NT2/D1 (cell line): ENCODE results near the gene INAFM1.
A peak's percentile ranks its signal among the peaks of the same experiment; 100 is the strongest.

ENCODE experiments used
- DNase-seq: peaks from one replicate; pipeline ENCODE4 v3.0.0-alpha.2; 2011; ENCODE audit warnings: low read depth, low spot score
- H3K27me3 ChIP-seq: 2 replicates; pipeline ENCODE4 v1.6.0; 2011; ENCODE audit warnings: mild to moderate bottlenecking; ENCODE audit not compliant: insufficient read length, insufficient read depth
- H3K36me3 ChIP-seq: 2 replicates; pipeline ENCODE4 v1.6.1; 2011; ENCODE audit warnings: mild to moderate bottlenecking, low read length, mixed read lengths; ENCODE audit not compliant: insufficient read depth, insufficient read length
- H3K4me1 ChIP-seq: 2 replicates; pipeline ENCODE4 v1.5.1; 2011; ENCODE audit not compliant: insufficient read depth, insufficient read length
- H3K4me3 ChIP-seq: 2 replicates; pipeline ENCODE4 v1.5.1; 2011; ENCODE audit warnings: low read depth; ENCODE audit not compliant: insufficient read length
- H3K9ac ChIP-seq: 2 replicates; pipeline ENCODE4 v1.6.0; 2011; ENCODE audit warnings: low read depth; ENCODE audit not compliant: insufficient read length
- H3K9me3 ChIP-seq: 2 replicates; pipeline ENCODE4 v1.5.1; 2011; ENCODE audit warnings: mild to moderate bottlenecking, low read length; ENCODE audit not compliant: insufficient read depth
- SUZ12 ChIP-seq: IDR thresholded peaks from 2 replicates; pipeline ENCODE4 v1.6.1; 2011; ENCODE audit not compliant: insufficient read length, insufficient read depth; ENCODE audit errors: extremely low read depth
- YY1 ChIP-seq: IDR thresholded peaks from 2 replicates; pipeline ENCODE4 v1.6.1; 2011; ENCODE audit not compliant: insufficient read length, insufficient read depth
- ZNF274 ChIP-seq: IDR thresholded peaks from 2 replicates; pipeline ENCODE4 v1.6.1; 2011; ENCODE audit warnings: mild to moderate bottlenecking, low read depth, low read length

Gene INAFM1

DNA sequence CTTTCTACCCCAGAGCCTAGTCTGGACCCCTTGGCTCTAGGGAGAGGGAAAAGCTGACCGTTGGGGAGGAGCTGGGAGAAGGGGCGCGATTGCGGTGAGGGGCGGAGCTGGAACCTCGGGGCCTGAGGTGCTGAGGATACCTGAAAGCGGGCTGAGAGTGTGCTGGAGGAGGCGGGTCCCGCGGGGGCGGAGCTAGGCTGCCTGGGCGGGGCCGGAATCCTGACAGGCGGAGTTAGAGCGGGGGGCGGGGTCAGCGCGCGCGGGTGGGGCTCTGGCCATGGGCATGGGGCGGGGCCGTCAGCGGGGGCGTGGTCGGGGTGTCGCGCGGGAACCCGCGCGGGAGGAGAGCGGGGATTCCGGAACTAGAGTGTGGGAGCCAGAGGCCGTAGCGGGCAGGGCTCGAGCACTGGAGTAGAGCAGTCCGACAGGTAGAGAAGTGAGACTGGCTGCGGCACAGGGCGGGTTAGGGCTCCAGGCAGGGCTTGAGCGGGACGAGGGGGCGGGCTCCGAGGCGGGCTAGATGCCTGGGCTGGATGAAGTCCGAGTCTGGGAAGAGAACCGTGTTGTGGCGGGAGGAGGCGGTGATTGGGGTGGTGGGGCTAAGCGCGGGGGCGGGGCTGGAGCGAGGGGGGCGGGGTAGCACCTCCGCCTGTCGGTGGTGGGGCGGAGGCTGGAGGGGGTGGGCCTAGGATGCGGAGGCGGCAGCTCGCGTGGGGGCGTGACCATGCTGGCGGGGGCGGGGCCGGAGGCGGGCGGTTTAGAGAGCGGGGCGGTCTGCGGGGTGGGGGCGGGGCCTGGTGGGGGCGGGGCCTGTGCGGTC lies at the start of gene INAFM1:
INAFM1 (plus strand) TSS at position 815 of the 820 bp plus-strand sequence. CDS start 35 bp downstream, outside the sequence.
- Histone ChIP-seq H3K27me3 (peaks cover 7% of the 10 kb centered on the region), H3K4me3 (peak within 1 kb of the TSS; percentile 68), H3K36me3 (peaks cover 32% of the 10 kb centered on the region), H3K9ac (peak within 1 kb of the TSS; percentile 89), H3K4me1 (peaks cover 12% of the 10 kb centered on the region), H3K9me3 (no peaks in the 10 kb centered on the region)
- peak; percentile 71 for DNase-seq
- TF ChIP-seq SUZ12 (no peak), ZNF274 (no peak), YY1 (no peak)

- Histone ChIP-seq H3K9ac (peak overlapping the region; percentile 97), H3K4me1 (peaks cover 16% of the 10 kb centered on the region), H3K27me3 (peaks cover 12% of the 10 kb centered on the region), H3K4me3 (peak overlapping the region; percentile 62), H3K36me3 (peaks cover 12% of the 10 kb centered on the region), H3K9me3 (no peaks in the 10 kb centered on the region)
- peak; percentile 57 for DNase-seq
- TF ChIP-seq ZNF274 (no peak), SUZ12 (no peak), YY1 (no peak)
Observed at GRCh38 chr19:47225746-47226425, 48.8 kb upstream of the INAFM1 start.

- H3K27me3 ChIP-seq = peaks cover 16% of the 10 kb centered on the region
- H3K36me3 ChIP-seq = peaks cover 8% of the 10 kb centered on the region
- peak overlapping the region; percentile 62 for H3K4me3 ChIP-seq
- DNase-seq = no peak
- TF ChIP-seq ZNF274 = no peak
- no peak for TF ChIP-seq YY1
- TF ChIP-seq SUZ12 = no peak
- peak overlapping the region; percentile 97 for H3K9ac ChIP-seq
- no peaks in the 10 kb centered on the region for H3K9me3 ChIP-seq
- H3K4me1 ChIP-seq = peaks cover 18% of the 10 kb centered on the region
Observed at GRCh38 chr19:47226426-47227351, 48.0 kb upstream of the INAFM1 start.

GRCh38 chr19:47227352-47228167 lies 47.1 kb upstream of the INAFM1 start:
- Histone ChIP-seq H3K4me1 (peaks cover 18% of the 10 kb centered on the region), H3K9ac (peak overlapping the region; percentile 97), H3K36me3 (peaks cover 4% of the 10 kb centered on the region), H3K9me3 (no peaks in the 10 kb centered on the region), H3K27me3 (peaks cover 18% of the 10 kb centered on the region), H3K4me3 (peak overlapping the region; percentile 72)
- TF ChIP-seq YY1 (no peak), SUZ12 (no peak), ZNF274 (no peak)
- DNase-seq = peak; percentile 95

- peak overlapping the region; percentile 86 for H3K9ac ChIP-seq
- H3K4me1 ChIP-seq = peaks cover 18% of the 10 kb centered on the region
- H3K27me3 ChIP-seq = peaks cover 18% of the 10 kb centered on the region
- DNase-seq = no peak
- H3K4me3 ChIP-seq = peak overlapping the region; percentile 72
- peaks cover 4% of the 10 kb centered on the region for H3K36me3 ChIP-seq
- no peak for TF ChIP-seq YY1
- TF ChIP-seq ZNF274 = no peak
- TF ChIP-seq SUZ12 = no peak
- no peaks in the 10 kb centered on the region for H3K9me3 ChIP-seq
Observed at GRCh38 chr19:47228168-47228936, 46.3 kb upstream of the INAFM1 start.

- no peak for DNase-seq
- Histone ChIP-seq H3K36me3 (no peaks in the 10 kb centered on the region), H3K4me1 (peaks cover 15% of the 10 kb centered on the region), H3K4me3 (peak overlapping the region; percentile 72), H3K9ac (peak overlapping the region; percentile 86), H3K27me3 (peaks cover 18% of the 10 kb centered on the region), H3K9me3 (no peaks in the 10 kb centered on the region)
- TF ChIP-seq ZNF274 (no peak), YY1 (no peak)
Observed at GRCh38 chr19:47228937-47229675, 45.6 kb upstream of the INAFM1 start.
